A673 (cell line): Measurements from ENCODE around the gene ANGPTL2. TPM values are rescaled to one million over a fixed set of nuclear protein-coding genes. Genes with fewer than 3 reads are reported as not detected.

Source experiments
- BruUV-seq: library from RNA; stranded (reverse); fragments of 400-500 nt; replicated peaks from 2 replicates; lab custom pipeline; 2021; lab: Mats Ljungman, UMichigan
- CTCF ChIA-PET: fragments of 300-600 bp; sonication (Branson Sonifier 250); formaldehyde crosslinking; loops from one replicate; lab custom pipeline; 2022; ENCODE audit warnings: antibody characterized with exemption; lab: Charles Lee
- POLR2A ChIA-PET: fragments of 300-600 bp; sonication (Branson Sonifier 250); formaldehyde crosslinking; loops from one replicate; lab custom pipeline; 2022; ENCODE audit warnings: antibody characterized with exemption; ENCODE audit not compliant: low non-redundant PET; lab: Charles Lee
- DNase-seq: peaks from one replicate; pipeline ENCODE4 v3.0.0-alpha.2; 2015; ENCODE audit warnings: low spot score
- H3K27ac ChIP-seq: fragments of 200-600 bp; sonication (generic); 2 replicates; pipeline ENCODE4 v1.5.1; 2016; ENCODE audit warnings: mixed run types, low read depth, mild to moderate bottlenecking, mixed read lengths, antibody characterized with exemption, low read length; ENCODE audit not compliant: poor library complexity, severe bottlenecking
- H3K27me3 ChIP-seq: fragments of 200-600 bp; sonication (generic); replicated peaks from 2 replicates; pipeline ENCODE4 v1.6.1; 2017; ENCODE audit warnings: mixed run types, low read depth, mild to moderate bottlenecking, mixed read lengths, antibody characterized with exemption, low read length; ENCODE audit not compliant: insufficient read depth, poor library complexity
- H3K36me3 ChIP-seq: fragments of 200-600 bp; sonication (generic); 2 replicates; pipeline ENCODE4 v1.6.1; 2016; ENCODE audit warnings: mixed run types, mild to moderate bottlenecking, mixed read lengths, antibody characterized with exemption, low read length; ENCODE audit not compliant: insufficient read depth, poor library complexity, severe bottlenecking
- H3K4me1 ChIP-seq: fragments of 200-600 bp; sonication (generic); 2 replicates; pipeline ENCODE4 v1.6.1; 2017; ENCODE audit warnings: mixed run types, mild to moderate bottlenecking, mixed read lengths, antibody characterized with exemption, low read length; ENCODE audit not compliant: insufficient read depth, poor library complexity, severe bottlenecking
- H3K4me3 ChIP-seq: fragments of 200-600 bp; sonication (generic); 2 replicates; pipeline ENCODE4 v1.5.1; 2016; ENCODE audit warnings: low read depth, mixed run types, mild to moderate bottlenecking, mixed read lengths, low read length; ENCODE audit not compliant: poor library complexity, severe bottlenecking
- H3K9me3 ChIP-seq: fragments of 200-600 bp; sonication (generic); 2 replicates; pipeline ENCODE4 v1.6.1; 2016; ENCODE audit warnings: mixed run types, low read depth, mild to moderate bottlenecking, mixed read lengths, antibody characterized with exemption, low read length; ENCODE audit not compliant: poor library complexity, severe bottlenecking
- EZH2 ChIP-seq: fragments of 200-600 bp; sonication (generic); IDR thresholded peaks from 2 replicates; pipeline ENCODE4 v1.6.1; 2017; ENCODE audit warnings: borderline replicate concordance, low read depth, mild to moderate bottlenecking, mixed read lengths, antibody characterized with exemption, low read length; ENCODE audit not compliant: poor library complexity, severe bottlenecking
- intact Hi-C: fragments of 100-400 bp; cut with micrococcal nuclease; formaldehyde crosslinking; loops from one replicate; pipeline ENCODE4 v1.10.0; 2022; ENCODE audit not compliant: unreplicated experiment
- total RNA-seq: library from RNA; stranded (reverse); gene quantifications from 2 replicates; pipeline ENCODE4 v1.2.3, GENCODE V29; 2021
- TF ChIP-seq, protein P1 (sequence below): fragments of 300-800, 200-600 bp; sonication (generic); conservative IDR thresholded peaks from 2 replicates; pipeline ENCODE4 v1.5.1; 2017; ENCODE audit warnings: low read depth, mild to moderate bottlenecking, antibody characterized with exemption, low read length, moderate library complexity, mixed read lengths

The ANGPTL2 gene
- total RNA-seq, 1 experiment from 2014 or later = 2.5 TPM

DNA sequence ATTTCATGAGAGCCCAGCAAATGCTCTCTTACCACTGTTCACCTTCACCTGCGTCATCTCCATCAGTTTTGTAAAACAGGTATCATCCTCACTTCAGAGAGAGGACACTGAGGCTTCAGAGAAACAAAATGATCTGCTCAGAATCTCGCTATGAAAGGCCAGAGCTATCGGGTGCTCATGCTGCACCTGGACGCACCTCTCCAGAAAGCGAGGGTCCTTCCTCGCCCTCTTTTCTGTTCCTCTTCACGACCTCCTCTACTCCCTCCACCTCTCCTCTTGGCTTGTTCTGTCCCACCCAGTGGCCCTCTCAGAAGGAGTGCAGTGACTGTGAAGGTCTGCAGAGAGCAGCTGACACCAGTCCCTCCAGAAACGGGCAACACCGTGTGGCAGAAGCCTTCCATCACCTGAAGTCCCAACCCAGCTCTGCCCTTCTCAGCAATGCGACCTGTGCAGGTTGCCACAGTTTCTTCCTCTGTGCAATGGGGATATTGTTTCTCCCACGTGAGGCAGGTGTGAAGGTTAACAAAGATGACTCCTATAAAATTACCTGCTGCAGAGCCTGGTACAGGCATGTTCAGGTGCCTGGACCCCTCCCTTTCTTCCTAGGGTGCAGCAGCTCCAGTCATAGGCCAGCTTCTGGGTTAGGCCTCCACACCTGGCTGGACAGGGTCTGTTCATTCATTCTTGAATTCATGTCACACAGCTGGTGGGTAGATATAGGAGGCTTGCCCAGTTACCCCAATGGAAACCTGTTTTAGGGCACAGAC lies 45.3 kb upstream of the ANGPTL2 start:
- BruUV-seq = no TSS peak
- intact Hi-C loops = no loop called here
- peaks cover 15% of the 10 kb centered on the region for H3K4me1 ChIP-seq
- TF ChIP-seq, protein P1, sequence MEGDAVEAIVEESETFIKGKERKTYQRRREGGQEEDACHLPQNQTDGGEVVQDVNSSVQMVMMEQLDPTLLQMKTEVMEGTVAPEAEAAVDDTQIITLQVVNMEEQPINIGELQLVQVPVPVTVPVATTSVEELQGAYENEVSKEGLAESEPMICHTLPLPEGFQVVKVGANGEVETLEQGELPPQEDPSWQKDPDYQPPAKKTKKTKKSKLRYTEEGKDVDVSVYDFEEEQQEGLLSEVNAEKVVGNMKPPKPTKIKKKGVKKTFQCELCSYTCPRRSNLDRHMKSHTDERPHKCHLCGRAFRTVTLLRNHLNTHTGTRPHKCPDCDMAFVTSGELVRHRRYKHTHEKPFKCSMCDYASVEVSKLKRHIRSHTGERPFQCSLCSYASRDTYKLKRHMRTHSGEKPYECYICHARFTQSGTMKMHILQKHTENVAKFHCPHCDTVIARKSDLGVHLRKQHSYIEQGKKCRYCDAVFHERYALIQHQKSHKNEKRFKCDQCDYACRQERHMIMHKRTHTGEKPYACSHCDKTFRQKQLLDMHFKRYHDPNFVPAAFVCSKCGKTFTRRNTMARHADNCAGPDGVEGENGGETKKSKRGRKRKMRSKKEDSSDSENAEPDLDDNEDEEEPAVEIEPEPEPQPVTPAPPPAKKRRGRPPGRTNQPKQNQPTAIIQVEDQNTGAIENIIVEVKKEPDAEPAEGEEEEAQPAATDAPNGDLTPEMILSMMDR = no peak
- TF ChIP-seq EZH2 = no peak
- POLR2A ChIA-PET = no interaction called here
- no peak overlapping the region for H3K27ac ChIP-seq
- no peaks in the 10 kb centered on the region for H3K27me3 ChIP-seq
- no peak overlapping the region for H3K4me3 ChIP-seq
- DNase-seq = no peak
- CTCF ChIA-PET = no interaction called here
- H3K36me3 ChIP-seq = no peaks in the 10 kb centered on the region
- no peaks in the 10 kb centered on the region for H3K9me3 ChIP-seq

DNA sequence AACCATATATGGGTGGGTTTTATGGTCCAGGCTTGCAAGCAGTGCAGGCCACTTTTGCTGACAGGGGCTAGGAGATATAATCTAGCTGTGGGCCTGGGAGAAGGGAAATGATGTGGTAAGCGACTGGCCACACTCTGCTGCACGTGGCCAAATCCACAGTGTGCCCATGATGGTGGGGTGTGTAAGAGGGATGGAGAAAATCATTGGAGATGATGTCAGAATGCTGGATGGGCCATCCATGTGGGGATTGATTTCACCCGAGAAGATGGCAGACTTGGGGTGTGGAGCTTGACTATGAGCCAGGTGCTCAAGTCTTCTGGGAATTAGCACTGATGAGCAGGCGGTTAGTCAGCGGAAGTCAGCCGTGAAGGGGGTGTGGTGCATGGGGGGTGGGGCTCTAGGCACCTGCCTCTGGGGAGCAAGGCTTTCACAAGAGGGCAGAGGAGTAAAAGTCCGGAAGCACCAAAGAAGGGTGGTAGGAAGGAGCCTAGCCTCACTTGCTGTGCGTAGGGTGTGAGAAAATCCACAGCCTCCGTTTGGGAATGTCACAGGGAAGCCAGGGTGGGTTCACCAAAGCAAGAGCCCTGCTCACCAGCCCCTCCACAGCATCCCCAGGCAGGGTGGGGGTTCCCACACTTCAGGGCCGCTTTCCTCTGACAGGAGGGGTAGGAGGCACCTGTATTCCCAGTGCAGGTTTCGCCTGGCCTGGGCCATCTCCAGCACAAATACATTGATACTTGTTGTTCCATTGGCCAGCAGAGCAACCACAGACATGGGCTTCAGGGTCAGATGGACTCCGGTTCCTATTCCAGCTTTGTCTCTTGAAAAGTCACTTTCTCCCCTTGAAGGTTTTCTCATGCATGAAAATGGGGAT lies 44.5 kb upstream of the ANGPTL2 start:
- POLR2A ChIA-PET = interaction anchor here (0.7 kb wide), 1 partner anchor 79 kb away, joined by 9 read pairs; no protein-coding TSS in a partner anchor

DNA sequence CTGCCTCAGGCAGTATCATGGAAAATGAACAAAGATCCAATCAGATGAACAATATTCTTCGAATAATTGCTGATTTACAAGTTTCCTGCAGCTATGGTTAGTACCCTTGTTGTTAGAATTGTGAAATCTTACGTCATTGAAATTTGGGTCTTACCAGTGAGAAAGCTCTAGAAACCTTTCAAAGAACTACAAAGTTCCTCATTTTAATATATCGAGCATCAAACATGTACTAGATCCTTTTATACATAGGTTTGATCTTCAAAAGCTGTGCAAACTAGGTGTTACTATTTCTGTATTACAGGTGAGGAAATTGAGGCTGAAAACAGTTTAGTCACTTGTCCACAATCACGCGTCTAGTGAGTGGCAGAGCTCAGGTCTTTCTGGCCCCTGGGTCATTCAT lies 43.7 kb upstream of the ANGPTL2 start:
- H3K36me3 ChIP-seq = no peaks in the 10 kb centered on the region
- no peak for DNase-seq
- intact Hi-C loops = no loop called here
- CTCF ChIA-PET = interaction anchor here (0.6 kb wide), 1 partner anchor 270 kb away, joined by 12 read pairs; no protein-coding TSS in a partner anchor
- H3K27me3 ChIP-seq = no peaks in the 10 kb centered on the region
- no TSS peak for BruUV-seq
- H3K4me1 ChIP-seq = peaks cover 18% of the 10 kb centered on the region
- no peak overlapping the region for H3K4me3 ChIP-seq
- POLR2A ChIA-PET = no interaction called here
- H3K27ac ChIP-seq = no peak overlapping the region
- TF ChIP-seq, protein P1 = no peak
- TF ChIP-seq EZH2 = no peak
- no peaks in the 10 kb centered on the region for H3K9me3 ChIP-seq

More for the DNA sequence above, 44.5 kb upstream of the ANGPTL2 start:
- H3K4me1 ChIP-seq = peaks cover 18% of the 10 kb centered on the region
- CTCF ChIA-PET = interaction anchor here (0.6 kb wide), 1 partner anchor 271 kb away, joined by 12 read pairs; no protein-coding TSS in a partner anchor
- H3K4me3 ChIP-seq = no peak overlapping the region
- no peaks in the 10 kb centered on the region for H3K9me3 ChIP-seq
- DNase-seq = peak; percentile 40
- no peaks in the 10 kb centered on the region for H3K27me3 ChIP-seq
- no peaks in the 10 kb centered on the region for H3K36me3 ChIP-seq
- no peak overlapping the region for H3K27ac ChIP-seq
- intact Hi-C loops = no loop called here
- TF ChIP-seq, protein P1 = no peak
- TF ChIP-seq EZH2 = no peak
- BruUV-seq = no TSS peak
